ENCODE data around the gene GNG14. TPM values are rescaled to one million over a fixed set of nuclear protein-coding genes. Genes with fewer than 3 reads are reported as not detected.
A peak's percentile ranks its signal among the peaks of the same experiment; 100 is the strongest.

The GNG14 gene
- total and polyA plus RNA-seq, 2 of the 13 experiments (the other 11 are each of a cell fraction or from before 2014, with no cell fraction given) = not detected

GRCh38 chr19:12681074-12681987 lies 6.5 kb upstream of the GNG14 start, which contains the start of gene DHPS (continued):
- 0 out of 2 replicates have a peak, but pooled peaks have one; percentile 56 for TF ChIP-seq U2AF2 (IDR thresholded peaks at IDR 0.05; ENCODE audit: low read depth, low read length)
- peak; percentile 84; the same call in 1 of the 2 replicates for TF ChIP-seq ZNF558 (CRISPR knock-in tag; IDR thresholded peaks at IDR 0.05; ENCODE audit: borderline replicate concordance)
- TF ChIP-seq ZNF646 (CRISPR knock-in tag; IDR thresholded peaks at IDR 0.05) = no peak
- no peak for TF ChIP-seq ZNF101 (CRISPR knock-in tag; IDR thresholded peaks at IDR 0.05; ENCODE audit: borderline replicate concordance, low read depth)
- no peak for TF ChIP-seq RFX3 (CRISPR knock-in tag; IDR thresholded peaks at IDR 0.05)
- peak; percentile 89; the same call in 1 of the 2 replicates for TF ChIP-seq SNAI1 (CRISPR knock-in tag; IDR thresholded peaks at IDR 0.05; ENCODE audit: borderline replicate concordance)
- peak; percentile 35; the same call in 1 of the 2 replicates for TF ChIP-seq ISL2 (CRISPR knock-in tag; IDR thresholded peaks at IDR 0.05)
- no peak for TF ChIP-seq ZBTB8A (CRISPR knock-in tag; IDR thresholded peaks at IDR 0.05; ENCODE audit: borderline replicate concordance, low read depth)
- 0 out of 2 replicates have a peak, but pooled peaks have one; percentile 39 for TF ChIP-seq KLF12 (CRISPR knock-in tag; IDR thresholded peaks at IDR 0.05; ENCODE audit: borderline replicate concordance)
- peak; percentile 81; the same call in 1 of the 2 replicates for TF ChIP-seq ZNF772 (CRISPR knock-in tag; IDR thresholded peaks at IDR 0.05)
- TF ChIP-seq NFRKB (IDR thresholded peaks at IDR 0.05) = no peak
- no peak for TF ChIP-seq RBM22 (optimal IDR thresholded peaks at IDR 0.05; ENCODE audit: low read length)
- TF ChIP-seq NR2F6 (IDR thresholded peaks at IDR 0.05) = peak; percentile 15; the same call in 1 of the 2 replicates
- 0 out of 2 replicates have a peak, but pooled peaks have one; percentile 11 for TF ChIP-seq NR2F6 (CRISPR knock-in tag; IDR thresholded peaks at IDR 0.05)
- TF ChIP-seq ZNF264 (CRISPR knock-in tag; IDR thresholded peaks at IDR 0.05) = peak; percentile 2; the same call in 1 of the 2 replicates
- peak; percentile 47; the same call in 1 of the 2 replicates for TF ChIP-seq KMT2A (CRISPR knock-in tag; IDR thresholded peaks at IDR 0.05)
- peak; percentile 9 for TF ChIP-seq MED8 (CRISPR knock-in tag; IDR thresholded peaks at IDR 0.05; ENCODE audit: insufficient replicate concordance)
- TF ChIP-seq TBX2 (CRISPR knock-in tag; IDR thresholded peaks at IDR 0.05; ENCODE audit: borderline replicate concordance) = peak; percentile 80
- peak; percentile 91 for TF ChIP-seq AGO2 (optimal IDR thresholded peaks at IDR 0.05; ENCODE audit: low read depth, low read length)
- TF ChIP-seq FOXK1 (CRISPR knock-in tag; IDR thresholded peaks at IDR 0.05; ENCODE audit: borderline replicate concordance, low read depth) = peak; percentile 69; the same call in 1 of the 2 replicates
- TF ChIP-seq ZNF639 (CRISPR knock-in tag; conservative IDR thresholded peaks at IDR 0.05) = peak; percentile 15; the same call in 1 of the 2 replicates
